OCI-LY3 (cell line): ENCODE results near the gene GPR37.

Source experiments
- H2AFZ ChIP-seq: fragments of 200-600, 300-600 bp; shearing (Covaris generic); 2 replicates; pipeline ENCODE4 v1.6.0; 2014; ENCODE audit warnings: antibody characterized with exemption, low read depth, low read length
- H3K27ac ChIP-seq: fragments of 200-600, 300-600 bp; sonication (generic); 2 replicates; pipeline ENCODE4 v1.5.1; 2014; ENCODE audit warnings: mild to moderate bottlenecking, low read length, moderate library complexity, mixed read lengths
- H3K27me3 ChIP-seq: fragments of 200-600, 300-600 bp; sonication (generic); 2 replicates; pipeline ENCODE4 v1.6.1; 2014; ENCODE audit warnings: low read depth, low read length, mixed read lengths
- H3K36me3 ChIP-seq: fragments of 200-600, 300-600 bp; sonication (generic); replicated peaks from 2 replicates; pipeline ENCODE3; 2014; ENCODE audit warnings: low read depth, low read length, mixed read lengths
- H3K4me1 ChIP-seq: fragments of 300-600, 200-600 bp; sonication (generic); 2 replicates; pipeline ENCODE4 v1.6.1; 2014; ENCODE audit warnings: low read length, mixed read lengths
- H3K4me2 ChIP-seq: fragments of 200-600, 300-600 bp; sonication (generic); 2 replicates; pipeline ENCODE4 v1.6.1; 2014; ENCODE audit warnings: low read length, mixed read lengths
- H3K4me3 ChIP-seq: fragments of 300-600, 200-600 bp; sonication (generic); 2 replicates; pipeline ENCODE4 v1.5.1; 2014; ENCODE audit warnings: antibody characterized with exemption, mild to moderate bottlenecking, low read length, moderate library complexity
- H3K79me2 ChIP-seq: fragments of 300-600, 200-600 bp; shearing (Covaris generic); 2 replicates; pipeline ENCODE4 v1.6.1; 2014; ENCODE audit warnings: mild to moderate bottlenecking, low read length, mixed read lengths
- H3K9ac ChIP-seq: fragments of 300-600, 200-600 bp; shearing (Covaris generic); 2 replicates; pipeline ENCODE4 v1.6.0; 2014; ENCODE audit warnings: mild to moderate bottlenecking, low read length, moderate library complexity
- H3K9me3 ChIP-seq: fragments of 200-600, 300-600 bp; shearing (Covaris generic); 2 replicates; pipeline ENCODE4 v1.6.1; 2014; ENCODE audit warnings: low read length, mixed read lengths; ENCODE audit not compliant: insufficient read depth
- H4K20me1 ChIP-seq: fragments of 200-600, 300-600 bp; sonication (generic); 2 replicates; pipeline ENCODE4 v1.6.1; 2016; ENCODE audit warnings: low read length, mixed read lengths; ENCODE audit not compliant: insufficient read depth
- CTCF ChIP-seq: fragments of 200-600, 300-600 bp; sonication (generic); IDR thresholded peaks from 2 replicates; pipeline ENCODE4 v1.5.1; 2014; ENCODE audit warnings: antibody characterized with exemption, low read length, low read depth
- EZH2phosphoT487 ChIP-seq: fragments of 200-600 bp; shearing (Covaris generic); IDR thresholded peaks from 2 replicates; pipeline ENCODE4 v1.6.1; 2018; ENCODE audit warnings: antibody characterized with exemption, mixed run types, low read depth

GPR37 gene

GRCh38 chr7:124762611-124763143, 2.9 kb downstream of the GPR37 start:
- H3K9me3 ChIP-seq = no peaks in the 10 kb centered on the region
- no peaks in the 10 kb centered on the region for H3K4me1 ChIP-seq
- TF ChIP-seq EZH2phosphoT487 (no peak), CTCF (no peak)
- no peaks in the 10 kb centered on the region for H4K20me1 ChIP-seq
- H3K4me3 ChIP-seq = no peak overlapping the region
- H3K36me3 ChIP-seq = no peaks in the 10 kb centered on the region
- no peak overlapping the region for H2AFZ ChIP-seq
- H3K27me3 ChIP-seq = no peaks in the 10 kb centered on the region
- no peak overlapping the region for H3K4me2 ChIP-seq
- no peak overlapping the region for H3K27ac ChIP-seq
- no peaks in the 10 kb centered on the region for H3K79me2 ChIP-seq
- no peak overlapping the region for H3K9ac ChIP-seq

GRCh38 chr7:124761164-124761715, 4.4 kb downstream of the GPR37 start:
- no peak for TF ChIP-seq EZH2phosphoT487
- no peak for TF ChIP-seq CTCF
- no peaks in the 10 kb centered on the region for H3K4me1 ChIP-seq
- H3K4me2 ChIP-seq = no peak overlapping the region
- no peak overlapping the region for H3K4me3 ChIP-seq
- no peak overlapping the region for H3K9ac ChIP-seq
- no peaks in the 10 kb centered on the region for H3K36me3 ChIP-seq
- no peaks in the 10 kb centered on the region for H3K9me3 ChIP-seq
- no peaks in the 10 kb centered on the region for H3K79me2 ChIP-seq
- H2AFZ ChIP-seq = no peak overlapping the region
- H3K27me3 ChIP-seq = no peaks in the 10 kb centered on the region
- H3K27ac ChIP-seq = no peak overlapping the region
- no peaks in the 10 kb centered on the region for H4K20me1 ChIP-seq

GRCh38 chr7:124758327-124758726, 7.3 kb downstream of the GPR37 start:
- no peaks in the 10 kb centered on the region for H3K36me3 ChIP-seq
- no peaks in the 10 kb centered on the region for H3K27me3 ChIP-seq
- no peak for TF ChIP-seq CTCF
- TF ChIP-seq EZH2phosphoT487 = no peak
- H3K9me3 ChIP-seq = no peaks in the 10 kb centered on the region
- no peak overlapping the region for H3K4me2 ChIP-seq
- no peaks in the 10 kb centered on the region for H3K79me2 ChIP-seq
- no peak overlapping the region for H3K27ac ChIP-seq
- H3K4me3 ChIP-seq = no peak overlapping the region
- H4K20me1 ChIP-seq = no peaks in the 10 kb centered on the region
- no peak overlapping the region for H3K9ac ChIP-seq
- no peak overlapping the region for H2AFZ ChIP-seq
- H3K4me1 ChIP-seq = peaks cover 7% of the 10 kb centered on the region

GRCh38 chr7:124754576-124755268, 10.9 kb downstream of the GPR37 start:
- Histone ChIP-seq H3K27me3 (no peaks in the 10 kb centered on the region), H3K9me3 (no peaks in the 10 kb centered on the region), H3K9ac (no peak overlapping the region), H3K36me3 (no peaks in the 10 kb centered on the region), H4K20me1 (no peaks in the 10 kb centered on the region), H3K4me2 (no peak overlapping the region), H2AFZ (no peak overlapping the region), H3K79me2 (no peaks in the 10 kb centered on the region), H3K27ac (no peak overlapping the region), H3K4me1 (peaks cover 7% of the 10 kb centered on the region), H3K4me3 (no peak overlapping the region)
- TF ChIP-seq CTCF (no peak), EZH2phosphoT487 (no peak)
